ENCODE results near the gene LEMD2. TPM values are rescaled to one million over a fixed set of nuclear protein-coding genes. Genes with fewer than 3 reads are reported as not detected.

Gene LEMD2
- total RNA-seq, 4 donors from 2014 or later, result 36.4 to 65.3 (median 55.4) TPM

GRCh38 chr6:33744001-33744848 lies 44.7 kb downstream of the LEMD2 start:
- peak overlapping the region in 2 of 4 donors; percentile 4 to 5 for H3K4me3 ChIP-seq

DNA sequence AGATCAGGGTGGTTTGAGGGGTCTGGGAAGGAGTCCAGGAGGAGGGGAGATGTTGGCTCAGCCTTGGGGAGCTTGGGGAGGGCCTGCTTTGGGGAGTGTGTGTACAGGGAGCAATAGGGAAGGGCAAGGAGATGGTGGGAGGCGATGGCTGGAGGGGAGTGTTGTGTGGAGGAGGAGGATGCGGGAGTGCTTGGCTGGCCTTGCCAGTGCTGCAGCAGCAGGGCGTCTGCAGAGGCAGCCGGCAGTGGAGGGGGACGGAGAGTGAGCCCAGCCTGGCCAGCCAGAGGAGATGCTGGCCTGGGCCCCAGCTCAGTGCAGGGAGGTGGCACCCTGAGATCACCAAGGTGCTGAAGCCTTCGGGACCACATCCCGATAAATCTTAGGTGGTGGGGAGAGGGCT lies 46.1 kb downstream of the LEMD2 start:
- Histone ChIP-seq H3K4me3 (no peak overlapping the region), H3K27me3 (peaks cover 0 to 50% (median 0%) of the 10 kb centered on the region in 4 donors), H3K27ac (replicated peaks in 1 of 4) (no peak overlapping the region), H3K36me3 (peaks cover 0 to 13% (median 0%) of the 10 kb centered on the region in 4 donors), H3K9me3 (no peaks in the 10 kb centered on the region), H3K4me1 (peaks cover 0 to 20% (median 16%) of the 10 kb centered on the region in 4 donors)
- intact Hi-C loops (cut with DNase I), result loop anchor here (5.0 kb wide), 1 partner anchor 409 kb away; no protein-coding TSS in a partner anchor
- WGBS, result 60% methylated on average over 7 of the region's 7 CpGs
- no peak for DNase-seq (ENCODE audit: extremely low spot score)
- no peak for TF ChIP-seq EP300 (IDR thresholded peaks at IDR 0.05)
- no peak for TF ChIP-seq POLR2A (IDR thresholded peaks at IDR 0.05; ENCODE audit: low read depth)
- no peak for TF ChIP-seq CTCF (IDR thresholded peaks at IDR 0.05)
- TF ChIP-seq POLR2AphosphoS5 (IDR thresholded peaks at IDR 0.05), result no peak

More at GRCh38 chr6:33744001-33744848, 44.7 kb downstream of the LEMD2 start:
- H3K36me3 ChIP-seq, result peaks cover 0 to under 1% (median 0%) of the 10 kb centered on the region in 4 donors
- WGBS, result 32% methylated on average over 11 of the region's 11 CpGs
- peaks cover 0 to 20% (median 11%) of the 10 kb centered on the region in 4 donors for H3K4me1 ChIP-seq
- TF ChIP-seq EP300 (IDR thresholded peaks at IDR 0.05) (no peak), POLR2AphosphoS5 (IDR thresholded peaks at IDR 0.05) (no peak), CTCF (IDR thresholded peaks at IDR 0.05) (peak; percentile 76 to 96 (median 84)), POLR2A (IDR thresholded peaks at IDR 0.05; ENCODE audit: low read depth) (peak; percentile 15)
- no peak for DNase-seq (ENCODE audit: extremely low spot score)
- H3K27ac ChIP-seq (replicated peaks in 1 of 4), result peak overlapping the region in 1 of 4 donors; percentile 2
- intact Hi-C loops (cut with DNase I), result loop anchor here (5.0 kb wide), 1 partner anchor 408 kb away; no protein-coding TSS in a partner anchor
- no peaks in the 10 kb centered on the region for H3K9me3 ChIP-seq
- peaks cover 0 to 50% (median 0%) of the 10 kb centered on the region in 4 donors for H3K27me3 ChIP-seq

DNA sequence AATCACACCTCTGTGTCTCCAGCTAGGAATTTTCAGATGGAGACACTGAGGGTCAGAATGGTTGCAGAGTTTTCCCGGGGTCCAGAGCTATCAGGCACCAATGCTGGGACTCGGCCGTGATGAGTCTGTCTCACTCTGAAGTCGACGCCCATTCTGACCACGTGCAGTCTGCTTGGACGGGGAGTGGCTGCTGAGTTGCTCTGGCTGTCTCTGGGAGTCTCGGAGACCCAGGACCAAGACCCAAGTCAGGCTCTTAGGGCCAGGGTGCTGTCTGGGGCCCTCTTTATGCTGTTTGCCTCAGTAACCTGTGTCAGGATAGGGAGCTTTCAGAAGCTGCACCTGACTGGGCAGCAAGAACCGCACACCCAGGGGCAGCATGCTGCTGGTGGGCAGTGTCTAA lies 46.8 kb downstream of the LEMD2 start:
- Histone ChIP-seq H3K27ac (replicated peaks in 1 of 4) (no peak overlapping the region), H3K4me3 (no peak overlapping the region), H3K36me3 (peaks cover 0 to 13% (median 0%) of the 10 kb centered on the region in 4 donors), H3K27me3 (peaks cover 0 to 50% (median 0%) of the 10 kb centered on the region in 4 donors), H3K4me1 (peaks cover 0 to 18% (median 16%) of the 10 kb centered on the region in 4 donors), H3K9me3 (no peaks in the 10 kb centered on the region)
- 69% methylated on average over 9 of the region's 9 CpGs for WGBS
- TF ChIP-seq CTCF (IDR thresholded peaks at IDR 0.05) (no peak), POLR2A (IDR thresholded peaks at IDR 0.05; ENCODE audit: low read depth) (no peak), POLR2AphosphoS5 (IDR thresholded peaks at IDR 0.05) (no peak), EP300 (IDR thresholded peaks at IDR 0.05) (no peak)
- DNase-seq (ENCODE audit: extremely low spot score), result no peak
- intact Hi-C loops (cut with DNase I), result loop anchor here (5.0 kb wide), 1 partner anchor 410 kb away; no protein-coding TSS in a partner anchor

DNA sequence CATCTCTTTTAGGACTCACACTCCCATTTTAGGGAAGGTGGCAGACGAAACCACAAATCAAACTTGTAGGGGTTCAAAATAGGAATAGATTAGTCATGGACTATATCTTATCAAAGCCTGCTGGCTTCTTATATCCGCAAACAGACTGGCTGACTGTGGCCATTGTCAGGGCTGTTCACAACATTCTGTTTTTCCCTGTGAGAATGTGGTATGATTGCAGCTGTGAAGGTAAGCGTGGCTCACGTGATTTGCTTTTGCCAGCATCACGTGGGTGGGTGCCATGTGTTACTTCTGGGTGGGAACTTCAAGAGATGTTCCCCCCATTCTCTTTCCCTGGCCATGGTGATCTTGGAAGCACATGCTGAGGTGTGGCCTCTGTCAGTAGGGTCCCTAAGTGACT lies 48.1 kb downstream of the LEMD2 start:
- H3K4me1 ChIP-seq, result peaks cover 0 to 23% (median 10%) of the 10 kb centered on the region in 4 donors
- intact Hi-C loops (cut with DNase I), result loop anchor here (5.0 kb wide), 1 partner anchor 412 kb away; no protein-coding TSS in a partner anchor
- H3K27me3 ChIP-seq, result peaks cover 0 to 38% (median 0%) of the 10 kb centered on the region in 4 donors
- no peak overlapping the region for H3K27ac ChIP-seq (replicated peaks in 1 of 4)
- no peaks in the 10 kb centered on the region for H3K9me3 ChIP-seq
- TF ChIP-seq POLR2AphosphoS5 (IDR thresholded peaks at IDR 0.05), result no peak
- no peak for TF ChIP-seq EP300 (IDR thresholded peaks at IDR 0.05)
- no peak for TF ChIP-seq POLR2A (IDR thresholded peaks at IDR 0.05; ENCODE audit: low read depth)
- no peak for TF ChIP-seq CTCF (IDR thresholded peaks at IDR 0.05)
- H3K4me3 ChIP-seq, result no peak overlapping the region
- WGBS, result 87% methylated on average over 5 of the region's 5 CpGs
- no peak for DNase-seq (ENCODE audit: extremely low spot score)
- H3K36me3 ChIP-seq, result peaks cover 0 to 17% (median 0%) of the 10 kb centered on the region in 4 donors

All from esophagus muscularis mucosa (tissue), 4 donors.